ENCODE measurements around the gene RBM19.
"Not testable (repeated sequence)": the region's sequence is repeated elsewhere in the genome, so short reads cannot be mapped to it uniquely, and the experiment has no call there.

The RBM19 gene

GRCh38 chr12:113965951-113966797, at the start of gene RBM19:
Gene RBM19 (minus strand): TSS chr12:113966325. CDS start chr12:113966227, 98 bp downstream.
- Mint-ChIP-seq H3K27ac (peak within 1 kb of the TSS; percentile 96), H3K4me3 (peak within 1 kb of the TSS; percentile 100), H3K4me1 (peaks cover 71% of the 10 kb centered on the region), H3K9me3 (no peaks in the 10 kb centered on the region), H3K27me3 (no peaks in the 10 kb centered on the region), H3K36me3 (peaks cover 16% of the 10 kb centered on the region)
- ATAC-seq: peak; percentile 98

GRCh38 chr12:114015851-114016250, 49.7 kb upstream of the RBM19 start:
- Mint-ChIP-seq H3K27ac (no peak overlapping the region), H3K4me1 (no peaks in the 10 kb centered on the region), H3K27me3 (peaks cover 27% of the 10 kb centered on the region), H3K9me3 (peaks cover 3% of the 10 kb centered on the region), H3K4me3 (no peak overlapping the region), H3K36me3 (no peaks in the 10 kb centered on the region)
- peak; percentile 15 for ATAC-seq

- no peaks in the 10 kb centered on the region for H3K36me3 Mint-ChIP-seq
- H3K27me3 Mint-ChIP-seq: peaks cover 19% of the 10 kb centered on the region
- ATAC-seq: no peak
- peaks cover 3% of the 10 kb centered on the region for H3K9me3 Mint-ChIP-seq
- H3K4me3 Mint-ChIP-seq: no peak overlapping the region
- no peaks in the 10 kb centered on the region for H3K4me1 Mint-ChIP-seq
- H3K27ac Mint-ChIP-seq: no peak overlapping the region
These were observed 47.6 kb upstream of the RBM19 start for GRCh38 chr12:114013575-114014345.

- Mint-ChIP-seq H3K4me3 (no peak overlapping the region), H3K27me3 (peaks cover 19% of the 10 kb centered on the region)
These were observed 46.8 kb upstream of the RBM19 start for GRCh38 chr12:114012744-114013431.

GRCh38 chr12:114011711-114012110, 45.6 kb upstream of the RBM19 start:
- Mint-ChIP-seq H3K36me3 (no peaks in the 10 kb centered on the region), H3K4me1 (no peaks in the 10 kb centered on the region), H3K9me3 (peaks cover 3% of the 10 kb centered on the region), H3K4me3 (no peak overlapping the region), H3K27ac (no peak overlapping the region), H3K27me3 (peaks cover 19% of the 10 kb centered on the region)
- no peak for ATAC-seq

More at GRCh38 chr12:114012744-114013431, 46.8 kb upstream of the RBM19 start:
- no peak for ATAC-seq
- no peak overlapping the region for H3K27ac Mint-ChIP-seq
- peaks cover 3% of the 10 kb centered on the region for H3K9me3 Mint-ChIP-seq
- no peaks in the 10 kb centered on the region for H3K4me1 Mint-ChIP-seq
- H3K36me3 Mint-ChIP-seq: no peaks in the 10 kb centered on the region

- H3K27ac Mint-ChIP-seq: no peak overlapping the region
- no peak for ATAC-seq
These were observed 40.6 kb upstream of the RBM19 start for GRCh38 chr12:114006482-114007425.

GRCh38 chr12:114004402-114004801, 38.3 kb upstream of the RBM19 start:
- Mint-ChIP-seq H3K36me3 (no peaks in the 10 kb centered on the region), H3K27ac (no peak overlapping the region), H3K4me1 (no peaks in the 10 kb centered on the region), H3K4me3 (no peak overlapping the region), H3K9me3 (no peaks in the 10 kb centered on the region), H3K27me3 (no peaks in the 10 kb centered on the region)
- ATAC-seq: peak; percentile 38

More at GRCh38 chr12:114006482-114007425, 40.6 kb upstream of the RBM19 start:
- Mint-ChIP-seq H3K4me3 (no peak overlapping the region), H3K36me3 (no peaks in the 10 kb centered on the region), H3K4me1 (no peaks in the 10 kb centered on the region), H3K27me3 (peaks cover 11% of the 10 kb centered on the region), H3K9me3 (no peaks in the 10 kb centered on the region)

- no peak overlapping the region for H3K4me3 Mint-ChIP-seq
- no peaks in the 10 kb centered on the region for H3K4me1 Mint-ChIP-seq
- H3K27ac Mint-ChIP-seq: no peak overlapping the region
- H3K36me3 Mint-ChIP-seq: no peaks in the 10 kb centered on the region
- no peak for ATAC-seq
- peaks cover 9% of the 10 kb centered on the region for H3K27me3 Mint-ChIP-seq
- H3K9me3 Mint-ChIP-seq: no peaks in the 10 kb centered on the region
These were observed 37.2 kb upstream of the RBM19 start for GRCh38 chr12:114003286-114003685.

GRCh38 chr12:114001511-114002340, 35.6 kb upstream of the RBM19 start:
- no peaks in the 10 kb centered on the region for H3K9me3 Mint-ChIP-seq
- no peak for ATAC-seq
- H3K27me3 Mint-ChIP-seq: peaks cover 15% of the 10 kb centered on the region
- no peaks in the 10 kb centered on the region for H3K36me3 Mint-ChIP-seq
- H3K4me1 Mint-ChIP-seq: no peaks in the 10 kb centered on the region
- no peak overlapping the region for H3K27ac Mint-ChIP-seq
- H3K4me3 Mint-ChIP-seq: no peak overlapping the region

- Mint-ChIP-seq H3K9me3 (no peaks in the 10 kb centered on the region), H3K27ac (no peak overlapping the region), H3K27me3 (peaks cover 21% of the 10 kb centered on the region), H3K4me3 (no peak overlapping the region), H3K36me3 (no peaks in the 10 kb centered on the region), H3K4me1 (no peaks in the 10 kb centered on the region)
- no peak for ATAC-seq
These were observed 34.7 kb upstream of the RBM19 start for GRCh38 chr12:114000861-114001260.

GRCh38 chr12:114000261-114000660, 34.1 kb upstream of the RBM19 start:
- H3K36me3 Mint-ChIP-seq, H3K9me3 Mint-ChIP-seq, H3K4me3 Mint-ChIP-seq, H3K27ac Mint-ChIP-seq, ATAC-seq, H3K4me1 Mint-ChIP-seq: not testable (repeated sequence)
- H3K27me3 Mint-ChIP-seq: peaks cover 21% of the 10 kb centered on the region

GRCh38 chr12:113997365-113997764, 31.2 kb upstream of the RBM19 start:
- peaks cover 3% of the 10 kb centered on the region for H3K9me3 Mint-ChIP-seq

GRCh38 chr12:113996026-113996425, 29.9 kb upstream of the RBM19 start:
- no peak for ATAC-seq
- Mint-ChIP-seq H3K9me3 (peaks cover 3% of the 10 kb centered on the region), H3K4me1 (no peaks in the 10 kb centered on the region), H3K27ac (no peak overlapping the region), H3K27me3 (peaks cover 39% of the 10 kb centered on the region), H3K36me3 (no peaks in the 10 kb centered on the region), H3K4me3 (no peak overlapping the region)

More at GRCh38 chr12:113997365-113997764, 31.2 kb upstream of the RBM19 start:
- H3K4me3 Mint-ChIP-seq: no peak overlapping the region
- no peak overlapping the region for H3K27ac Mint-ChIP-seq
- H3K36me3 Mint-ChIP-seq: no peaks in the 10 kb centered on the region
- H3K4me1 Mint-ChIP-seq: no peaks in the 10 kb centered on the region
- peaks cover 39% of the 10 kb centered on the region for H3K27me3 Mint-ChIP-seq
- peak; percentile 26 for ATAC-seq

- no peak overlapping the region for H3K4me3 Mint-ChIP-seq
- ATAC-seq: no peak
- no peaks in the 10 kb centered on the region for H3K36me3 Mint-ChIP-seq
- H3K27ac Mint-ChIP-seq: no peak overlapping the region
- peaks cover 3% of the 10 kb centered on the region for H3K9me3 Mint-ChIP-seq
- H3K4me1 Mint-ChIP-seq: no peaks in the 10 kb centered on the region
- peaks cover 42% of the 10 kb centered on the region for H3K27me3 Mint-ChIP-seq
These were observed 27.9 kb upstream of the RBM19 start for GRCh38 chr12:113994051-113994450.
